ENCODE measurements around the gene TMEM198. TPM values are rescaled to one million over a fixed set of nuclear protein-coding genes. Genes with fewer than 3 reads are reported as not detected.

Gene TMEM198
- total and polyA plus RNA-seq, 9 of the 15 experiments (the other 6 are each of a cell fraction or from before 2014, with no cell fraction given), result 0.03 to 3.8 (median 1.0) TPM

DNA sequence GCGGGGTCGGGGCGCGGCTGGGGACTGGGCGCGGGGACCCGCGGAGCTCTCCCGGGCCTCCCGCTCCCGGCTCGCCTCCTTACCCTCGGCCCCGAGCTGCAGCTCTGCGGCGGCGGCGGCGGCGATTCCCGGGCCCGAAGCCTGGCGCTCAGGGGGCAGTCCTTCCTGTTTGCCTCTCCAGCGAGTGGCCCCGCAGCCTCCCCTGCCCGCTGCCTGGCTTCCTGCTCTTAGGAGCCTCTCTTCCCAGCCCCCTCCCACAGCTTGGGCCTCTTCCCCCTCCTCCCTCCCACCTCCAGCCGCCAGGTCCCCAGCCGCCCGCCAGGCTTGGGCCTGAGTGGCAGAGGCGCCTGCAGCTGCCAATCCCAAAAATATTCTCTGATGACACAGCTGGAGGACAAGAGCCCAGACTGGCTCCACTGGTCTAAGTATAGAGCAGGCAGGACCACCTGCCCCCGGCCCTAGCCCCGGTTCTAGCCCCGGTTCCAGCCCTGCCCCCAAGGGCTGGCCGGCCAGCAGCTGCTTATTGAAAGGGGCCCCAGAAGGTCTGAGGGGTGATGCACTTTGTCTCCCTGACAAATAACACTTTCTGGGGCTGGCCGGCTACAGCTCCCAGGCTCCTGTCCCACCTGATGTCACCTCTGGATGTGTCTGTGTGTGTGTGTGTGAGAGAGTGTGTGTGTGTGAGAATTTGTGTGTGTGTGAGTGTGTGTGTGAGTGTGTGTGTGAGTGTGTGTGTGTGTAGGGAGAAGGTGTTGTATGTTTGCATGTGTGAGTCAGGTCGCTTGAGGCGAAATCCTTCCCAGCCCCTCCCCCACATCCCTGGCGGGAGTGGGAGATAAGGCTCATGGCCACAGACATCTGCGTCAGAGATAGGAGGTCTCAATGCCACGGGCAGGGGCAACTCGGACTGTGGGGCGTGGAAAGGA is 27.7 kb downstream of the TMEM198 start, which contains the start of gene OBSL1 (continued):
- no peak for TF ChIP-seq GABPA (tag; conservative IDR thresholded peaks at IDR 0.05; ENCODE audit: low read depth)
- peak; percentile 41 for TF ChIP-seq TAF1 (IDR thresholded peaks at IDR 0.05; ENCODE audit: control insufficient read depth, extremely low read depth, insufficient read depth, low read length, severe bottlenecking)
- TF ChIP-seq ZZZ3 (IDR thresholded peaks at IDR 0.05), result no peak
- peak; percentile 42 for TF ChIP-seq RBM39 (optimal IDR thresholded peaks at IDR 0.05; ENCODE audit: low read depth, low read length)
- peak; percentile 57 for TF ChIP-seq RBFOX2 (IDR thresholded peaks at IDR 0.05; ENCODE audit: low read depth, low read length)
- TF ChIP-seq ZNF24 (IDR thresholded peaks at IDR 0.05), result 0 out of 2 replicates have a peak, but pooled peaks have one; percentile 17
- TF ChIP-seq ZBTB7A (IDR thresholded peaks at IDR 0.05; ENCODE audit: borderline replicate concordance, control insufficient read depth, low read depth, low read length), result peak; percentile 55; the same call in 1 of the 2 replicates
- no peak for TF ChIP-seq NR2C2 (CRISPR knock-in tag; IDR thresholded peaks at IDR 0.05)
- TF ChIP-seq NR2C2 (tag; IDR thresholded peaks at IDR 0.05), result peak; percentile 69
- TF ChIP-seq TBP (optimal IDR thresholded peaks at IDR 0.05; ENCODE audit: low read depth, low read length), result peak; percentile 50
- TF ChIP-seq TAL1 (IDR thresholded peaks at IDR 0.05), result peak; percentile 81
- peak; percentile 86; the same call in 1 of the 2 replicates for TF ChIP-seq NBN (IDR thresholded peaks at IDR 0.05; ENCODE audit: low read depth)
- TF ChIP-seq POLR2G (IDR thresholded peaks at IDR 0.05; ENCODE audit: low read depth, low read length), result peak; percentile 67; the same call in 1 of the 2 replicates
- no peak for TF ChIP-seq TCF7L2 (IDR thresholded peaks at IDR 0.05; ENCODE audit: low read depth, low read length)
- TF ChIP-seq, protein P1, sequence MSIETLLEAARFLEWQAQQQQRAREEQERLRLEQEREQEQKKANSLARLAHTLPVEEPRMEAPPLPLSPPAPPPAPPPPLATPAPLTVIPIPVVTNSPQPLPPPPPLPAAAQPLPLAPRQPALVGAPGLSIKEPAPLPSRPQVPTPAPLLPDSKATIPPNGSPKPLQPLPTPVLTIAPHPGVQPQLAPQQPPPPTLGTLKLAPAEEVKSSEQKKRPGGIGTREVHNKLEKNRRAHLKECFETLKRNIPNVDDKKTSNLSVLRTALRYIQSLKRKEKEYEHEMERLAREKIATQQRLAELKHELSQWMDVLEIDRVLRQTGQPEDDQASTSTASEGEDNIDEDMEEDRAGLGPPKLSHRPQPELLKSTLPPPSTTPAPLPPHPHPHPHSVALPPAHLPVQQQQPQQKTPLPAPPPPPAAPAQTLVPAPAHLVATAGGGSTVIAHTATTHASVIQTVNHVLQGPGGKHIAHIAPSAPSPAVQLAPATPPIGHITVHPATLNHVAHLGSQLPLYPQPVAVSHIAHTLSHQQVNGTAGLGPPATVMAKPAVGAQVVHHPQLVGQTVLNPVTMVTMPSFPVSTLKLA (conservative IDR thresholded peaks at IDR 0.05), result peak; percentile 30 to 76; a peak in 2 of 4 replicates
- TF ChIP-seq, protein P2, sequence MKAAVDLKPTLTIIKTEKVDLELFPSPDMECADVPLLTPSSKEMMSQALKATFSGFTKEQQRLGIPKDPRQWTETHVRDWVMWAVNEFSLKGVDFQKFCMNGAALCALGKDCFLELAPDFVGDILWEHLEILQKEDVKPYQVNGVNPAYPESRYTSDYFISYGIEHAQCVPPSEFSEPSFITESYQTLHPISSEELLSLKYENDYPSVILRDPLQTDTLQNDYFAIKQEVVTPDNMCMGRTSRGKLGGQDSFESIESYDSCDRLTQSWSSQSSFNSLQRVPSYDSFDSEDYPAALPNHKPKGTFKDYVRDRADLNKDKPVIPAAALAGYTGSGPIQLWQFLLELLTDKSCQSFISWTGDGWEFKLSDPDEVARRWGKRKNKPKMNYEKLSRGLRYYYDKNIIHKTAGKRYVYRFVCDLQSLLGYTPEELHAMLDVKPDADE (conservative IDR thresholded peaks at IDR 0.05; ENCODE audit: control insufficient read depth, low read depth, low read length), result 0 out of 2 replicates have a peak, but pooled peaks have one; percentile 39
- TF ChIP-seq ATF7 (IDR thresholded peaks at IDR 0.05), result peak; percentile 55

All from K562 (cell line).